ENCODE measurements around the gene CPNE4.

GRCh38 chr3:131564812-131565211 is 470.0 kb downstream of the CPNE4 start:
- TF ChIP-seq POLR2AphosphoS5 (IDR thresholded peaks at IDR 0.05; ENCODE audit: low read depth, low read length): no peak
- TF ChIP-seq, protein P1, sequence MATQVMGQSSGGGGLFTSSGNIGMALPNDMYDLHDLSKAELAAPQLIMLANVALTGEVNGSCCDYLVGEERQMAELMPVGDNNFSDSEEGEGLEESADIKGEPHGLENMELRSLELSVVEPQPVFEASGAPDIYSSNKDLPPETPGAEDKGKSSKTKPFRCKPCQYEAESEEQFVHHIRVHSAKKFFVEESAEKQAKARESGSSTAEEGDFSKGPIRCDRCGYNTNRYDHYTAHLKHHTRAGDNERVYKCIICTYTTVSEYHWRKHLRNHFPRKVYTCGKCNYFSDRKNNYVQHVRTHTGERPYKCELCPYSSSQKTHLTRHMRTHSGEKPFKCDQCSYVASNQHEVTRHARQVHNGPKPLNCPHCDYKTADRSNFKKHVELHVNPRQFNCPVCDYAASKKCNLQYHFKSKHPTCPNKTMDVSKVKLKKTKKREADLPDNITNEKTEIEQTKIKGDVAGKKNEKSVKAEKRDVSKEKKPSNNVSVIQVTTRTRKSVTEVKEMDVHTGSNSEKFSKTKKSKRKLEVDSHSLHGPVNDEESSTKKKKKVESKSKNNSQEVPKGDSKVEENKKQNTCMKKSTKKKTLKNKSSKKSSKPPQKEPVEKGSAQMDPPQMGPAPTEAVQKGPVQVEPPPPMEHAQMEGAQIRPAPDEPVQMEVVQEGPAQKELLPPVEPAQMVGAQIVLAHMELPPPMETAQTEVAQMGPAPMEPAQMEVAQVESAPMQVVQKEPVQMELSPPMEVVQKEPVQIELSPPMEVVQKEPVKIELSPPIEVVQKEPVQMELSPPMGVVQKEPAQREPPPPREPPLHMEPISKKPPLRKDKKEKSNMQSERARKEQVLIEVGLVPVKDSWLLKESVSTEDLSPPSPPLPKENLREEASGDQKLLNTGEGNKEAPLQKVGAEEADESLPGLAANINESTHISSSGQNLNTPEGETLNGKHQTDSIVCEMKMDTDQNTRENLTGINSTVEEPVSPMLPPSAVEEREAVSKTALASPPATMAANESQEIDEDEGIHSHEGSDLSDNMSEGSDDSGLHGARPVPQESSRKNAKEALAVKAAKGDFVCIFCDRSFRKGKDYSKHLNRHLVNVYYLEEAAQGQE (IDR thresholded peaks at IDR 0.05; ENCODE audit: insufficient read depth in 1 of 2, low read depth in 2 of 2, low read length in 2 of 2): no peak
